H9 (cell line): Measurements from ENCODE around the gene CSMD2. TPM values are rescaled to one million over a fixed set of nuclear protein-coding genes. Genes with fewer than 3 reads are reported as not detected.

Source experiments
- DNase-seq: peaks from one replicate; pipeline ENCODE4 v3.0.0-alpha.2; 2017
- H2AFZ ChIP-seq: one replicate; pipeline ENCODE4 v1.6.1; 2013; ENCODE audit warnings: mild to moderate bottlenecking, low read length, control low read depth, moderate library complexity
- H2AK5ac ChIP-seq: 2 replicates; pipeline ENCODE4 v1.6.1; 2013; ENCODE audit warnings: low read length, control low read depth, mixed read lengths; ENCODE audit not compliant: insufficient read length
- H2BK120ac ChIP-seq: one replicate; pipeline ENCODE4 v1.6.1; 2013; ENCODE audit warnings: low read depth, mild to moderate bottlenecking, low read length, control low read depth, inconsistent platforms; ENCODE audit not compliant: poor library complexity, severe bottlenecking
- H2BK12ac ChIP-seq: 2 replicates; pipeline ENCODE4 v1.6.1; 2013; ENCODE audit warnings: low read length, control low read depth, mixed read lengths, low read depth; ENCODE audit not compliant: insufficient read length
- H2BK15ac ChIP-seq: 2 replicates; pipeline ENCODE4 v1.6.1; 2013; ENCODE audit warnings: low read depth, low read length, control low read depth
- H2BK20ac ChIP-seq: one replicate; pipeline ENCODE4 v1.6.1; 2013; ENCODE audit warnings: low read depth, mild to moderate bottlenecking, low read length, control low read depth, inconsistent platforms; ENCODE audit not compliant: poor library complexity, severe bottlenecking
- H2BK5ac ChIP-seq: 2 replicates; pipeline ENCODE4 v1.6.1; 2013; ENCODE audit warnings: low read length, control low read depth, mixed read lengths; ENCODE audit not compliant: insufficient read length
- H3K14ac ChIP-seq: 2 replicates; pipeline ENCODE4 v1.6.1; 2013; ENCODE audit warnings: low read length, control low read depth; ENCODE audit not compliant: insufficient read depth
- H3K18ac ChIP-seq: 2 replicates; pipeline ENCODE4 v1.6.1; 2013; ENCODE audit warnings: low read depth, mild to moderate bottlenecking, mixed read lengths, low read length, control low read depth; ENCODE audit not compliant: insufficient read length
- H3K23ac ChIP-seq: 2 replicates; pipeline ENCODE4 v1.6.1; 2013; ENCODE audit warnings: low read length, control low read depth, mixed read lengths, low read depth; ENCODE audit not compliant: insufficient read length
- H3K23me2 ChIP-seq: 2 replicates; pipeline ENCODE4 v1.6.1; 2013; ENCODE audit warnings: low read depth, mild to moderate bottlenecking, mixed read lengths, low read length, control low read depth; ENCODE audit not compliant: insufficient read length, poor library complexity, severe bottlenecking
- H3K27ac ChIP-seq: 2 replicates; pipeline ENCODE4 v1.5.1; 2013; ENCODE audit warnings: low read length, control low read depth, mixed read lengths, low read depth; ENCODE audit not compliant: insufficient read length
- H3K27me3 ChIP-seq: 2 replicates; pipeline ENCODE4 v1.6.1; 2013; ENCODE audit warnings: low read length, control low read depth, inconsistent platforms; ENCODE audit not compliant: insufficient read depth
- H3K4ac ChIP-seq: 2 replicates; pipeline ENCODE4 v1.6.1; 2013; ENCODE audit warnings: low read depth, mild to moderate bottlenecking, control low read depth, inconsistent platforms, low read length, moderate library complexity
- H3K4me1 ChIP-seq: 2 replicates; pipeline ENCODE4 v1.6.1; 2013; ENCODE audit warnings: low read length, control low read depth, inconsistent platforms; ENCODE audit not compliant: insufficient read depth
- H3K4me2 ChIP-seq: 2 replicates; pipeline ENCODE4 v1.6.1; 2013; ENCODE audit warnings: low read length, control low read depth, mixed read lengths; ENCODE audit not compliant: insufficient read length, insufficient read depth
- H3K56ac ChIP-seq: 2 replicates; pipeline ENCODE4 v1.6.1; 2013; ENCODE audit warnings: low read depth, mild to moderate bottlenecking, mixed read lengths, low read length, control low read depth; ENCODE audit not compliant: insufficient read length
- H3K79me1 ChIP-seq: 2 replicates; pipeline ENCODE4 v1.6.1; 2013; ENCODE audit warnings: low read depth, mild to moderate bottlenecking, moderate library complexity, low read length, control low read depth, inconsistent platforms; ENCODE audit not compliant: insufficient read depth, poor library complexity, severe bottlenecking
- H3K79me2 ChIP-seq: 2 replicates; pipeline ENCODE4 v1.6.1; 2013; ENCODE audit warnings: low read length, control low read depth, inconsistent platforms; ENCODE audit not compliant: insufficient read depth
- H3K9ac ChIP-seq: 2 replicates; pipeline ENCODE4 v1.6.1; 2013; ENCODE audit warnings: low read length, control low read depth, mixed read lengths; ENCODE audit not compliant: insufficient read length; ENCODE audit errors: extremely low read depth
- H3K9me3 ChIP-seq: one replicate; pipeline ENCODE4 v1.6.1; 2013; ENCODE audit warnings: low read depth, low read length, inconsistent platforms; ENCODE audit not compliant: control insufficient read depth
- H3T11ph ChIP-seq: one replicate; pipeline ENCODE4 v1.6.1; 2013; ENCODE audit warnings: mild to moderate bottlenecking, low read length, control low read depth, inconsistent platforms
- H4K20me1 ChIP-seq: one replicate; pipeline ENCODE4 v1.6.1; 2013; ENCODE audit not compliant: control insufficient read depth, insufficient read length, insufficient read depth
- H4K5ac ChIP-seq: 2 replicates; pipeline ENCODE4 v1.6.1; 2013; ENCODE audit warnings: low read depth, mild to moderate bottlenecking, mixed read lengths, low read length, control low read depth; ENCODE audit not compliant: insufficient read length
- H4K8ac ChIP-seq: replicated peaks from 2 replicates; pipeline ENCODE4 v1.6.1; 2013; ENCODE audit warnings: low read length, control low read depth, mixed read lengths, low read depth; ENCODE audit not compliant: insufficient read length
- H4K91ac ChIP-seq: 2 replicates; pipeline ENCODE4 v1.6.1; 2013; ENCODE audit warnings: low read depth, mild to moderate bottlenecking, moderate library complexity, mixed read lengths, low read length, control low read depth; ENCODE audit not compliant: insufficient read length
- H3K27ac Mint-ChIP-seq, 3 experiments: 2 replicates in 2 of 3; 3 replicates in 1 of 3; pipeline ENCODE4 v1.8.0; 2020 to 2021; ENCODE audit warnings: mixed read lengths in 3 of 3, mild to moderate bottlenecking in 1 of 3, moderate library complexity in 1 of 3
- H3K27me3 Mint-ChIP-seq: 2 replicates; pipeline ENCODE4 v1.8.0; 2021; ENCODE audit warnings: low read depth, mild to moderate bottlenecking, moderate library complexity, mixed read lengths
- H3K36me3 Mint-ChIP-seq, 3 experiments: 2 replicates in 2 of 3; 3 replicates in 1 of 3; pipeline ENCODE4 v1.8.0; 2020 to 2021; ENCODE audit warnings: low read depth in 3 of 3, mixed read lengths in 3 of 3; ENCODE audit not compliant: insufficient read depth in 1 of 3
- H3K4me1 Mint-ChIP-seq, 2 experiments: 2 replicates each; pipeline ENCODE4 v1.8.0; 2020; ENCODE audit warnings: mixed read lengths in 2 of 2
- H3K4me3 Mint-ChIP-seq, 2 experiments: 2 replicates in 1 of 2; 3 replicates in 1 of 2; pipeline ENCODE4 v1.8.0; 2020 to 2021; ENCODE audit warnings: mild to moderate bottlenecking in 2 of 2, mixed read lengths in 2 of 2, moderate library complexity in 1 of 2
- H3K9me3 Mint-ChIP-seq, 2 experiments: 2 replicates in 1 of 2; 3 replicates in 1 of 2; pipeline ENCODE4 v1.8.0; 2020; ENCODE audit warnings: mild to moderate bottlenecking in 2 of 2, mixed read lengths in 2 of 2, moderate library complexity in 1 of 2
- WGBS: extraction: QIAGEN DNeasy Blood & Tissue Kit; methylation state at CpG from one replicate; pipeline ENCODE4 v1.1.7; 2013; ENCODE audit warnings: missing lambda C conversion rate, low lambda C conversion rate, mixed read lengths; ENCODE audit not compliant: insufficient read length; ENCODE audit errors: extremely low coverage; 5-methylcytosine and 5-hydroxymethylcytosine counted together
- total RNA-seq: library from RNA; stranded (reverse); gene quantifications from 2 replicates; pipeline ENCODE4 v1.2.1, GENCODE V29; 2021
- TF ChIP-seq, protein P1 (sequence below): fragments of 200-600 bp; sonication (generic); conservative IDR thresholded peaks from 3 replicates; pipeline ENCODE4 v1.8.0; 2021; ENCODE audit warnings: antibody characterized with exemption, mild to moderate bottlenecking

The CSMD2 gene
- total RNA-seq, 1 experiment from 2014 or later = 6.4 TPM

DNA sequence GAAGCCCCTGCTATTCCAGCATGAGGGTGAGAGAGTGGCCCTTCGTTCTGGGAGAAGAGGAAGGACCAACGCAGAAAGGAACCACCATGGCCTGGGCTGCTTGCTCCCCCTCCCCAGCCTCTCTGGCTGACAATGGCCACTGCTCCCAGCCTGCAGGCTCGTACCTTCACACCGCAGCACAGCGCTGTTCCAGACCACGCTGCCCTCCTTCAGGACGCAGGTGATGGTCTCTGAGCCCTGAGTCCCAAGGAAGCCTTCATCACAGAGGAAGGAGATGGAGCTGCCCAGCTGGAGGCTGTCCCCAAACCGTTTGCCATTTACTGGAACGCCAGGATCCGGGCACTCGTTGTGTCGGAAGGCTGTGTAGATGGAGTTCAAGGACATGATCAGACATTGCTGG, 426.1 kb downstream of the CSMD2 start:
- no peak overlapping the region for H3K4me3 Mint-ChIP-seq
- Histone ChIP-seq H2BK5ac (no peak overlapping the region), H3K4me1 (no peaks in the 10 kb centered on the region), H3K27me3 (no peaks in the 10 kb centered on the region), H2AFZ (no peak overlapping the region), H3K9me3 (no peaks in the 10 kb centered on the region), H3K23ac (no peak overlapping the region), H4K8ac (no peak overlapping the region), H4K91ac (no peak overlapping the region), H3K27ac (no peak overlapping the region), H2BK15ac (no peak overlapping the region), H3K4me2 (no peak overlapping the region), H2BK20ac (no peak overlapping the region), H4K5ac (no peak overlapping the region), H2BK12ac (no peak overlapping the region), H4K20me1 (no peaks in the 10 kb centered on the region), H3K79me1 (no peaks in the 10 kb centered on the region), H3K79me2 (no peaks in the 10 kb centered on the region), H2AK5ac (no peak overlapping the region), H2BK120ac (no peak overlapping the region), H3K56ac (no peak overlapping the region), H3K18ac (no peak overlapping the region), H3K23me2 (no peaks in the 10 kb centered on the region), H3K9ac (no peak overlapping the region), H3K14ac (no peak overlapping the region; the same call in 1 of the 2 replicates), H3K4ac (no peak overlapping the region), H3T11ph (no peak overlapping the region)
- TF ChIP-seq, protein P1, sequence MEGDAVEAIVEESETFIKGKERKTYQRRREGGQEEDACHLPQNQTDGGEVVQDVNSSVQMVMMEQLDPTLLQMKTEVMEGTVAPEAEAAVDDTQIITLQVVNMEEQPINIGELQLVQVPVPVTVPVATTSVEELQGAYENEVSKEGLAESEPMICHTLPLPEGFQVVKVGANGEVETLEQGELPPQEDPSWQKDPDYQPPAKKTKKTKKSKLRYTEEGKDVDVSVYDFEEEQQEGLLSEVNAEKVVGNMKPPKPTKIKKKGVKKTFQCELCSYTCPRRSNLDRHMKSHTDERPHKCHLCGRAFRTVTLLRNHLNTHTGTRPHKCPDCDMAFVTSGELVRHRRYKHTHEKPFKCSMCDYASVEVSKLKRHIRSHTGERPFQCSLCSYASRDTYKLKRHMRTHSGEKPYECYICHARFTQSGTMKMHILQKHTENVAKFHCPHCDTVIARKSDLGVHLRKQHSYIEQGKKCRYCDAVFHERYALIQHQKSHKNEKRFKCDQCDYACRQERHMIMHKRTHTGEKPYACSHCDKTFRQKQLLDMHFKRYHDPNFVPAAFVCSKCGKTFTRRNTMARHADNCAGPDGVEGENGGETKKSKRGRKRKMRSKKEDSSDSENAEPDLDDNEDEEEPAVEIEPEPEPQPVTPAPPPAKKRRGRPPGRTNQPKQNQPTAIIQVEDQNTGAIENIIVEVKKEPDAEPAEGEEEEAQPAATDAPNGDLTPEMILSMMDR = no peak
- WGBS = no CpG with 5 or more reads among the region's 12 CpGs
- no peak overlapping the region for H3K27ac Mint-ChIP-seq
- H3K27me3 Mint-ChIP-seq = no peaks in the 10 kb centered on the region
- DNase-seq = no peak
- peaks cover 11% of the 10 kb centered on the region in 2 experiments for H3K4me1 Mint-ChIP-seq
- no peaks in the 10 kb centered on the region for H3K9me3 Mint-ChIP-seq
- H3K36me3 Mint-ChIP-seq = peaks cover 17 to 26% (median 23%) of the 10 kb centered on the region in 3 experiments
